Lower leg skin (tissue), 4 donors: Measurements from ENCODE around the gene NUP93. TPM values are rescaled to one million over a fixed set of nuclear protein-coding genes. Genes with fewer than 3 reads are reported as not detected.

Experiments
- DNase-seq, 2 donors: peaks; one replicate each; pipeline ENCODE4 v3.0.0-alpha.2; 2019; ENCODE audit warnings: low spot score in 2 of 2
- H3K4me3 ChIP-seq: fragments of 200-600 bp; sonication (generic); 2 replicates; pipeline ENCODE4 v1.5.1; 2017; ENCODE audit warnings: mild to moderate bottlenecking, low read depth; ENCODE audit not compliant: poor library complexity, severe bottlenecking
- POLR2A ChIP-seq, 2 donors: fragments of 450-650 bp; IDR thresholded peaks; one replicate each; pipeline ENCODE4 v1.6.1; 2016 to 2017; ENCODE audit warnings: antibody characterized with exemption in 2 of 2, mild to moderate bottlenecking in 1 of 2, moderate library complexity in 1 of 2
- WGBS, 2 donors: methylation state at CpG; one replicate each; pipeline ENCODE4 v1.1.5; 2018; 5-methylcytosine and 5-hydroxymethylcytosine counted together
- intact Hi-C: fragments of 100-400 bp; cut with DNase I; formaldehyde crosslinking; loops from one replicate; pipeline ENCODE4 v1.15.0; 2023; ENCODE audit warnings: low total_unique reads
- total RNA-seq, 4 donors: library from RNA; depleted of rRNA; stranded (reverse); fragments of >200 nt; gene quantifications; one replicate each; pipeline ENCODE4 v1.1.0, GENCODE V29; 2016
- TF ChIP-seq, protein P1 (sequence below), 3 donors: fragments of 450-650 bp; IDR thresholded peaks; one replicate each; pipeline ENCODE4 v1.5.1; 2016; ENCODE audit warnings: antibody characterized with exemption in 3 of 3, mild to moderate bottlenecking in 3 of 3, moderate library complexity in 2 of 3

NUP93 gene
- total RNA-seq, 4 donors from 2014 or later: 21.0 to 40.6 (median 31.2) TPM

- 91 to 94% methylated on average over 8 of the region's 8 CpGs for WGBS, 2 donors
- intact Hi-C loops: loop anchor here (10.0 kb wide), 1 partner anchor 93 kb away; no protein-coding TSS in a partner anchor
Observed at GRCh38 chr16:56861756-56862155, 131.8 kb downstream of the NUP93 start.

GRCh38 chr16:56862776-56863175 is 132.8 kb downstream of the NUP93 start:
- no peak for DNase-seq
- no peak for TF ChIP-seq POLR2A (IDR thresholded peaks at IDR 0.05)
- TF ChIP-seq, protein P1, sequence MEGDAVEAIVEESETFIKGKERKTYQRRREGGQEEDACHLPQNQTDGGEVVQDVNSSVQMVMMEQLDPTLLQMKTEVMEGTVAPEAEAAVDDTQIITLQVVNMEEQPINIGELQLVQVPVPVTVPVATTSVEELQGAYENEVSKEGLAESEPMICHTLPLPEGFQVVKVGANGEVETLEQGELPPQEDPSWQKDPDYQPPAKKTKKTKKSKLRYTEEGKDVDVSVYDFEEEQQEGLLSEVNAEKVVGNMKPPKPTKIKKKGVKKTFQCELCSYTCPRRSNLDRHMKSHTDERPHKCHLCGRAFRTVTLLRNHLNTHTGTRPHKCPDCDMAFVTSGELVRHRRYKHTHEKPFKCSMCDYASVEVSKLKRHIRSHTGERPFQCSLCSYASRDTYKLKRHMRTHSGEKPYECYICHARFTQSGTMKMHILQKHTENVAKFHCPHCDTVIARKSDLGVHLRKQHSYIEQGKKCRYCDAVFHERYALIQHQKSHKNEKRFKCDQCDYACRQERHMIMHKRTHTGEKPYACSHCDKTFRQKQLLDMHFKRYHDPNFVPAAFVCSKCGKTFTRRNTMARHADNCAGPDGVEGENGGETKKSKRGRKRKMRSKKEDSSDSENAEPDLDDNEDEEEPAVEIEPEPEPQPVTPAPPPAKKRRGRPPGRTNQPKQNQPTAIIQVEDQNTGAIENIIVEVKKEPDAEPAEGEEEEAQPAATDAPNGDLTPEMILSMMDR (IDR thresholded peaks at IDR 0.05): no peak
- WGBS, 2 donors: 81 to 83% methylated on average over 5 of the region's 5 CpGs
- H3K4me3 ChIP-seq: no peak overlapping the region
- intact Hi-C loops: loop anchor here (10.0 kb wide), 1 partner anchor 92 kb away; no protein-coding TSS in a partner anchor

More at GRCh38 chr16:56861756-56862155, 131.8 kb downstream of the NUP93 start:
- DNase-seq: no peak
- TF ChIP-seq, protein P1 (IDR thresholded peaks at IDR 0.05): no peak
- TF ChIP-seq POLR2A (IDR thresholded peaks at IDR 0.05): no peak
- H3K4me3 ChIP-seq: no peak overlapping the region

DNA sequence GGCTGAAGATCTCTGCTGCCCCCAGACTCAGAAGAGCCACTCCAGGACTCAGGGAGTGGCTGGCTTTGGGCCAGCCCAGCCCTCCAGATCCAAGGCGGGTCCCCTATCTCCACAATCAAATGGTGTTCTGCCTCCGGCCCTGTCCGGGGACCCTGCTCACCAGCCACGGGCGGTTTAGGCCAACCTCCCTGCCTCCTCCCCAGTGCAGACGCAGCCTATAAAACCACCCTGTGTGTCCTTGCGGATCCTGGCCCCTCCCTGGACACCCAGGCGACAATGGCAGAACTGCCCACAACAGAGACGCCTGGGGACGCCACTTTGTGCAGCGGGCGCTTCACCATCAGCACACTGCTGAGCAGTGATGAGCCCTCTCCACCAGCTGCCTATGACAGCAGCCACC is 135.0 kb downstream of the NUP93 start, which contains the start of gene SLC12A3:
SLC12A3 (plus strand) TSS at position 248 of the 400 bp plus-strand sequence; CDS start at position 277, 29 bp downstream.
- 75 to 98% methylated on average over 7 to 11 of the region's 12 CpGs for WGBS, 2 donors
- intact Hi-C loops: loop anchor here (5.0 to 10.0 kb wide), 2 partner anchors 90 to 182 kb away; no protein-coding TSS in a partner anchor
- TF ChIP-seq POLR2A (IDR thresholded peaks at IDR 0.05): no peak
- no peak for DNase-seq
- H3K4me3 ChIP-seq: no peak within 1 kb of the TSS

GRCh38 chr16:56865394-56866062 is 135.6 kb downstream of the NUP93 start:
- 93 to 96% methylated on average over 13 of the region's 13 CpGs for WGBS, 2 donors
- intact Hi-C loops: loop anchor here (5.0 to 10.0 kb wide), 2 partner anchors 89 to 182 kb away; no protein-coding TSS in a partner anchor
- H3K4me3 ChIP-seq: no peak overlapping the region
- TF ChIP-seq, protein P1 (IDR thresholded peaks at IDR 0.05): no peak
- TF ChIP-seq POLR2A (IDR thresholded peaks at IDR 0.05): no peak
- DNase-seq: no peak

DNA sequence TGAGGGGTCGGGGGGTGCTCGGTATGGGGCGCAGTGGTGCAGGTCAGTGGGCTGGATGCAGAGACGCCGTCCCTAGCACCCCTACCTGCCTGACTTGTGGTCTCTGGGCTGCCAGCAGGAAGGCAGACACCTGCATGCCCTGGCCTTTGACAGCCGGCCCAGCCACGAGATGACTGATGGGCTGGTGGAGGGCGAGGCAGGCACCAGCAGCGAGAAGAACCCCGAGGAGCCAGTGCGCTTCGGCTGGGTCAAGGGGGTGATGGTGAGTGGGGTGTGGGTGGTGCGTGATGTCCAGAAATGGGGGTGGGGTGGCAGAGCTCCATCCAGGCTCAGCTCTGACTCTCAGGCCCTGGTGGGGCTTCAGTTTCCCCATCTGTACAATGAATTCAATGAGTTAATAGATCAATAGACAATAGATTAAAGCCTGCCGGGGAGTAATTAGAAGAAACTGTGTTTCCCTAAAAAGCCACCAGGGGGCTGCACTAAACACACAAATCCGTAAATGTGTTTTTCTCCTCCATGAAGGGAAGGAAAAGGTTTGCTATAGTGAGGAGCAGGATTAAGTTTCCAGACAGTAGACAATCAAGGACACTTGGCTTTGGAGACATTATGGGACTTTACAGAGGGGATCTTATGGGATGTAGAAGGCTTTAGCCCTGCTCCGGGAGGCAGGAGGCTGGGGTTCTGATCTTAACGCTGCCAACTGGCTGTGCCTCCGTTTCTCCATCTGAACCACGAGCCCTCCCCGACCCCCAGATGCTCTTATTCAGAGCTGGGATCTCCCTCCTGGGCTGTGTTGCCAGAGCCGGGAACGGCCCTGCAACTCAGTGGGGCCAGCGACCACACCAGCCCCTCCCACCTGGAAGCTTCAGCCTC is 137.3 kb downstream of the NUP93 start:
- WGBS, 2 donors: 52 to 55% methylated on average over 22 to 23 of the region's 23 CpGs
- DNase-seq: peak in 1 of 2 donors; percentile 43
- intact Hi-C loops: loop anchor here (5.0 to 10.0 kb wide), 2 partner anchors 88 to 180 kb away; no protein-coding TSS in a partner anchor
- H3K4me3 ChIP-seq: no peak overlapping the region
- TF ChIP-seq POLR2A (IDR thresholded peaks at IDR 0.05): no peak
- TF ChIP-seq, protein P1 (IDR thresholded peaks at IDR 0.05): peak in 1 of 3 donors; percentile 28
